GM18870 (cell line): Measurements from ENCODE around the gene CRHR2.
"Not testable (repeated sequence)": the region's sequence is repeated elsewhere in the genome, so short reads cannot be mapped to it uniquely, and the experiment has no call there.

Experiments used
- ATAC-seq: cut with Tn5 transposase; IDR thresholded peaks from one replicate; pipeline ENCODE4 v1.9.1; 2021; ENCODE audit warnings: moderate library complexity; ENCODE audit not compliant: unreplicated experiment

Gene CRHR2

DNA sequence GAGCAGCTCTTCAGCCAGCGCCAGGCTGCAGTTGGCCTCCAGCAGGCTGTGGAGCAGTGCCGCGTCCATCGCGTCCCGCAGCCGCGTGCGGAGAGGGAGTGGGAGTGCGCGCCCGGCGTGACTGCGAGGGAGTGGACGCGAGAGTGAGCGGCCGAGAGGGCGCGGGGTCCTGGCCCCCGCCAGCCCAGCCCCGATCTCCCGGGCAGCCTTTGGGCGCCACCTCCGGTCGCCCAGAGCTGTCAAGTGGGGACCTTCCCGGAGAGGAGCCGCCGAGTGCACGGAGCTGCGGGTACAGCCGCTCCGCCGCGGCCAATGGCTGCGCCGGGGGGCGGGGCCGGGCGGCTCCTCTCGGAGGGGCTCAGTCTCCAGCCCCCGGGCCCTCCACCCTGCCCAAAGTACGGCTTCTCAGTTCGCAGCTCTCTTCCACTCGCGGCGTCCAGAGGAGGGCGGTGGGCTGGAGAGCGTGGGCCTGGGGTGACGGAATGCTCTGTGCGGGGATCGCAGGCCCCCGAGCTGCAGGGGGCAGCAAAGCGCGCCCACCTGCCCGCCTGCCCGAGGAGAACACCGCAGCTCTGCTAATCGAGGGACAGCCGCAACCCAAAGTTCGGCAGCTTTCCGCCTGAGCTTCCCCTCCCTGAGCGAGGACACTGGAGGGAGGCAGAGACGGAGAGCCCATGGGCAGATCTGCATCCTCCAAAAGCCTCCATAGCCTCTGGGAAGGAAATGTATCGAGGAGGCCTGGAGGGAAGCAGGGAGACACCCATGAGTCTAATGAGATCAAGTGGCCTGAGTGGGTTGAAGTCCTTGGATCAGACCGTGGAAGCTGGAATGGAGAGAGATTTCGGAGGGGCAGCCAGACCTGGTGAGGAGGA is at the start of gene CRHR2:
Gene CRHR2 (minus strand): TSS at position 245 of the 872 bp plus-strand sequence. CDS start 176 bp downstream, at position 69.
- no peak for ATAC-seq

DNA sequence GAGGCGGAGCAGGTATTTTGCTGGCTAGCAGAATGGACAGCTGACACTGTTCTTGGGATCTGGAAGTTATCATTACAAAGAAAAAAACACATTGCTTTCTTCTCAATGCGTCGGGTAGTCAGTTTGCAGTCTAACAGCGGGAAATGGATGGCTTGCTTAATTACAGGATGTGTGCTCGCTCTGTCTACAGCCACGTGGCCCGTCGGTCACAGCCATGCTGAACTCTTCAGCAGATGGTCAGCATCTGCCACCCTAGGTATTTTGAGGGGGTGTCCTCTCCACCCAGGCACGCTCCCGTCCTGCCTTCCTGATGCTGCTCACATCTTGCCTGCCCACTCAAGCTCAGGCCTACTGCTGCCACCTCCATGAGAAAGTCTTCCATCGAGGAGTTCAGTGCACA is 49.3 kb upstream of the CRHR2 start:
- no peak for ATAC-seq

DNA sequence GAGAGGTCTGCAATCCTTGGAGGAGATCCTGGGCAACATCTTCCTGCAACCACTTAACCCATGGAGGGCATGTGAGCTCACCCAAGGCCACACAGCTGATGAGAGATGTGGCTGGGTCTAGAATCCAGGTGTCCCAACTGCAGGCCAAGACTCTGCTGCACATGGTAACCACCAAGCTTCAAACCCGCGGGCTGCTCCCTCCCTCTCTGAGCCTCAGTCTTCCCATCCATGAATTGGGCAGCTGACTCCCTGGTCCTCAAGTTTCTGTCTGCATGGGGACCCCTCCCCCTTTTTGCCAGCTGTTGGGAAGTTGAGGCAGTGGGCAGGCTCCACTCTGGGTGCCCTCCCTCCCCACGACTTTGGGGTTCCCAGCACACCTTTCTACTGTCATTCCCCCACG is 48.7 kb upstream of the CRHR2 start:
- no peak for ATAC-seq

DNA sequence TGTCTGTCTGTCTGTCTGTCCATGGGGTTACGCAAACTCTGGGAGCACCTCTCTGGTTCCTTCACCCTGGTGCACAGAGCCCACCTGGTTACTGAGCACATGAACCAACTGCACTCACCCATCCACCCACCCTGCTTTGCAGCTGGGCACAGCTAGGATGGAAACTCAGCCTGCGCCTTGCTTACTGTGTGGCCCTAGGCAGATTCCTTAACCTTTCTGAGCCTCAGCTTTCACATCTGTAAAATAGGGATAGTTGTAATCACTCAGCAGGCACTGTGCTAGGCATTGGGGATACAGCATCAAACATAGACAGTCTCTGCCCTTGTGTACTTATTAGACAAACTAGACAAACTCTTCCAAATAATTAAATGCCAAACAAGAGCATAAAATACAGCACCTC is 47.8 kb upstream of the CRHR2 start:
- ATAC-seq: no peak

DNA sequence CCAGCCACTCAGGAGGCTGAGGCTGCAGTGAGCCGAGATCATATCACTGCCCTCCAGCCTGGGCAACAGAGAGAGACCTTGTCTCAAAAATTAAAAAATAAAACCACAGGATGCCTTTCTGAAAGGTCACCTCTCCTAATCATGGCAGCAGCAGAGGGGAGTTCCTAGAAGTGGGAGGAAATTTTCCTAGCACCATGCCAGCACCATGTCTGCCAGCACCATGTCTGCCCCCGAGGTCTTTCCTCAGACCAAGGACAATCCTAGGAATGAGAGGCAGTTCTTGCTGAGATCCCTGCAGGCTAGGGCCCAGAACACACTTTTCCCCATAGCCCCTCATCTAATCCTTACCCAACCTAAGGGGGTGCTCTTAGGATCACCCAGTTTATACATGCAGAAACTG is 47.4 kb upstream of the CRHR2 start:
- ATAC-seq: no peak

GRCh38 chr7:30728591-30729100 is 46.4 kb upstream of the CRHR2 start:
- ATAC-seq: no peak

DNA sequence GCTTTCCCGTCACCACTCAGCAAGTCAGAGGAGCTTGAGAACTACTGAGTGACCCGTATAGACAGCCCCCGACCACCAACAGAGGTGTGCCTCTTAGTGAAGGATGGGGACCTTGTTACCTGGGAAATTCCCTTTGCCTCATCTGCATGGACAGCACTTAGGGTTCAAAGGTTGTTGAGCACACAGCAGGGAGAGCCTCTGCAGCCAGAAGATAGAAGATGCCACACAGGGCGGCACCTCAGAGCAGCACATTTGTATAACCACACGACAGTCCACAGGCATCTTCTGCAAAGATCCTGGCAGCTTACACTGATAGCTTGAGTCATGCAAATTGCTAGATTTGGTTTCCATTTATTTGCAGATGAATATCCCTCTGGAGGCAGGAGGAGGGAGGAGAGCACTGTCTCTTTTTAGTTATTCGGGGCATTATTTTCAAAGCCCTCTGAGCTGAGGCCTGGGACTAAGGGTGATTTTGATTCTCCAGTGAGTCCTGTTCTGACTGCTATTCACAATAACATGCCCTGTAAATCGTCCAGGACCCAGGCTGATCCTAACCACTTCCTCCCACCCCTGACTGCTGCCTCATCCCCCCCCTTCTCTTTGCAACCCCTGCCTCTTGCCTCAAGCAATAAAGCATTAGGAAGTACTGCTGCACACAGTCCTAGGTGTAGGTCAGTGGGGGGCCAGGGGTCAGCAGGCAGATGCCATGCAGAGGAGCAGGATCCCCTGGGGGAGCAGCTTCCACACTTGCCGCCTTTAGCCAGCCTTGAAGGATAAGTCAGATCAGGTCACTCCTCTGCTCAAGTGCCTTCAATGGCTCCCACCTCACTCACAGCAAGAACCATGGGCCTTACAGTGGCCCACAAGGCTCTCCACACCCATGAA is 45.0 kb upstream of the CRHR2 start:
- no peak for ATAC-seq

- no peak for ATAC-seq
Measured at GRCh38 chr7:30726296-30727006, 44.2 kb upstream of the CRHR2 start.

- no peak for ATAC-seq
Measured at GRCh38 chr7:30723776-30724175, 41.5 kb upstream of the CRHR2 start.

- ATAC-seq: no peak
Measured at GRCh38 chr7:30722671-30723070, 40.4 kb upstream of the CRHR2 start.

- no peak for ATAC-seq
Measured at GRCh38 chr7:30722187-30722586, 39.9 kb upstream of the CRHR2 start.

GRCh38 chr7:30721211-30721610 is 39.0 kb upstream of the CRHR2 start:
- ATAC-seq: no peak

DNA sequence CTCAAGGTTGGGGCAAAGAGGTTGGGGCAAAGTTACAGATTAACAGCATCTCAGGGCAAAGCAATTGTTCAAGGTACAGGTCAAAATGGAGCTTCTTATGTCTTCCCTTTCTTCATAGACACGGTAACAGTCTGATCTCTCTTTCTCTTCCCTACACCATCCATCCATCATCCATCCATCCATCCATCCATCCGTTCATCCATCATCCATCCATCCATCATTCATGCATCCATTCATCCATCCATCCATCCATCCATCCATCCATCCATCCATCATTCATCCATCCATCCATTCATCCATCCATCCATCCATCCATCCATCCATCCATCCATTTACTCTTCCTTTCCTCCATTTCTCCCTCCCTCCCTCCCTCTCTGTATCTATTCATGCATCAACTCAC is 37.2 kb upstream of the CRHR2 start:
- not testable (repeated sequence) for ATAC-seq

GRCh38 chr7:30717181-30717580 is 34.9 kb upstream of the CRHR2 start:
- no peak for ATAC-seq

- no peak for ATAC-seq
Measured at GRCh38 chr7:30714129-30714528, 31.9 kb upstream of the CRHR2 start.

- no peak for ATAC-seq
Measured at GRCh38 chr7:30713392-30713791, 31.1 kb upstream of the CRHR2 start.

DNA sequence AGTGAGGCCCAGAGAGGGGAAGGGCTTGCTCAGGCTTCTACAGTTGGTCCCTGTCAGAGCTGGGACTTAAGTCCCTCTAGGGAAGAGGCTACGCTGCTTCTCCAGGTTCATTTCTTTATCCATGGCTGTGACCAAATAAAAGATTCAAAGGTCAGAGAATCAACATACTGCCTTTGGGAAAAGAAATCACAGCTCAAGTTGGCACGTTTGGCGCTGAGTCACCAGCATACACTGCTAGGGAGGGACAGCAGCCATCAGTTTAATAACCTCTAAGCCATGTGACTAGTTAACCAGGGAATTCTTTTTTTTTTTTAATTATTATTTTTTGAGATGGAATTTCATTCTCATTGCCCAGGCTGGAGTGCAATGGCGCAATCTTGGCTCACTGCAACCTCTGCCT is 28.4 kb upstream of the CRHR2 start:
- ATAC-seq: no peak

- no peak for ATAC-seq
Measured at GRCh38 chr7:30709549-30709948, 27.3 kb upstream of the CRHR2 start.

GRCh38 chr7:30708983-30709382 is 26.7 kb upstream of the CRHR2 start:
- no peak for ATAC-seq

DNA sequence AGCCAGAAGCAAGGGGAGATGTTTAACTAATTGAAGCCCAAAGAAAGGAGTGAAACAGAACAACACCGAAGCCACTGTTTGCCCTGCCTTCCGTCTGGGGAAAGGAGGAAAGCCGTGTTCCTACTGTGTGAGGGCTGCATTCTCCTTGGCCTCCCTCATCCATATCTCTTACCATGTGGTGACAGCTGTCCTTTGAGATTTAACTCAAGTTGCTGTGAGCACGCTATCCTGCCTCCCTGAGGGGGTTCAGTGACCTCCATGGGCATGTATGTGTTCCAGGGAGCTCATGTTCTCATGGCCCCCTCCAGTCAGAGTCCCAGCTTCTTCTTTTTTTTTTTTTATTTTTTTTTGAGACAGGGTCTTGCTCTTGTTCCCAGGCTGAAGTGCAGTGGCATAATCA is 26.2 kb upstream of the CRHR2 start:
- no peak for ATAC-seq
